GM19240 (cell line): ENCODE data around the gene SAT1.
A peak's percentile ranks its signal among the peaks of the same experiment; 100 is the strongest.
"Not testable (repeated sequence)": the region's sequence is repeated elsewhere in the genome, so short reads cannot be mapped to it uniquely, and the experiment has no call there.

Source experiments
- DNase-seq: peaks from one replicate; pipeline ENCODE4 v3.0.0; 2011; ENCODE audit warnings: low spot score; ENCODE audit not compliant: insufficient read length

The SAT1 gene

GRCh38 chrX:23782863-23783588 is at the start of gene SAT1:
Gene SAT1, plus strand, starts transcription at chrX:23783173. Its CDS starts 179 bp downstream, at chrX:23783352.
- peak; percentile 28 for DNase-seq

GRCh38 chrX:23736030-23736429 is 46.9 kb upstream of the SAT1 start:
- no peak for DNase-seq

GRCh38 chrX:23737413-23737812 is 45.6 kb upstream of the SAT1 start:
- DNase-seq: no peak

DNA sequence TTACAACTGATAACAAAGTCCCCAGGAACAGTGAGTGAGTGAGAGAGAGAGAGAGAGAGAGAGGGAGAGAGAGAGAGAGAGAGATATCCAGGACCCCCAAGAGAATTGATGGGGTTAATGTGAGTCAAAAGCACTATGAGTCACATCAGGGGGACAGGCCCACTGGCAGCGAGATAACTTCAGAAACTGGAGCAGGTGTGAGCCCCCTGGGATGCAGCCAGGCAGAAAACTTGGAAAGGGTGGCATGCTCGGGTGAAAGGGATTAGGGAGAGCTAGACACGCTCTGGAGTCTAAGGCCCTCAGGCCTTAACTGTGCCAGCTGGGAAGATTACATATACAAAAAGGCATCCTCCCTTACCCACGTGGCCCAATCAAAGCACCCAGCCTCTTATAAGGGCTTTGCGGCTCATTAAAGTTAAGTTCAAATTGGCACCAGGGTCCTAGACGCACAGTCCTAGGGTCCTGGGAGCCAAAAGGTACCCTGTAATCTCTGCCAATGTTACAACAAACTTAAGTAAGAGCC is 40.7 kb upstream of the SAT1 start:
- no peak for DNase-seq

- peak; percentile 43 for DNase-seq
Measured at GRCh38 chrX:23742697-23743622, 40.0 kb upstream of the SAT1 start, which contains the start of gene ACOT9. Gene ACOT9, minus strand, starts transcription at chrX:23743276. Its CDS starts 132 bp downstream, at chrX:23743144.

DNA sequence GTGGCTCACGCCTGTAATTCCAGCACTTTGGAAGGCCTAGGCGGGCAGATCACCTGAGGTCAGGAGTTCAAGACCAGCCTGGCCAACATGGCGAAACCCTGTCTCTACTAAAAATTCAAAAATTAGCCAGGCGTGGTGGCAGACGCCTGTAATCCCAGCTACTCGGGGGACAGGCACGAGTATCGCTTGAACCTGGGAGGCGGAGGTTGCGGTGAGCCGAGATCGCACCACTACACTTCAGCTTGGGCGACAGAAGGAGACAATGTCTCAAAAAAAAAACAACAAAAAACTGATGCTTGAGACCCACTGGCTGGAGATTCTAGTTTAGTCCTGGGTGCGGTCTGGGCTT is 39.4 kb upstream of the SAT1 start:
- DNase-seq: not testable (repeated sequence)

GRCh38 chrX:23745786-23746185 is 37.2 kb upstream of the SAT1 start:
- DNase-seq: no peak

GRCh38 chrX:23749129-23749528 is 33.8 kb upstream of the SAT1 start:
- no peak for DNase-seq

DNA sequence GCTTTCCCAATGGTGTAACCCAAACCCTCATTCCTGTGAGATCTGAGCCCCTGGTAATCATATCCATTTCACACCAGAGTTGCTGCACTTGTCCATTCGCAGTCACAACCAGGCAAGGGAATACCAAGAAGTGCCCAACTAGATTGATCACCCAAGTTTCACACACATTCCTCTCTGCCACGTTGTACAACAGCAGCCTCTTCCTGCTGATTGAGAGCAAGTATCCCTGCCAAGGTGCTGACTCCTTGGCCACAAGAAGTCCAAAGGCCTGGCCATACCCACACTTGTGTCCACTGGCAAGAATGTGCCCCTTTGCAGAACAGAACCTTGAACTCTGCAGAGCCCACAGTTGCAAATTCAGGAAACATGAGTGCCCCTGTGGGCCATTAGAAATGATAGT is 33.4 kb upstream of the SAT1 start:
- DNase-seq: no peak

DNA sequence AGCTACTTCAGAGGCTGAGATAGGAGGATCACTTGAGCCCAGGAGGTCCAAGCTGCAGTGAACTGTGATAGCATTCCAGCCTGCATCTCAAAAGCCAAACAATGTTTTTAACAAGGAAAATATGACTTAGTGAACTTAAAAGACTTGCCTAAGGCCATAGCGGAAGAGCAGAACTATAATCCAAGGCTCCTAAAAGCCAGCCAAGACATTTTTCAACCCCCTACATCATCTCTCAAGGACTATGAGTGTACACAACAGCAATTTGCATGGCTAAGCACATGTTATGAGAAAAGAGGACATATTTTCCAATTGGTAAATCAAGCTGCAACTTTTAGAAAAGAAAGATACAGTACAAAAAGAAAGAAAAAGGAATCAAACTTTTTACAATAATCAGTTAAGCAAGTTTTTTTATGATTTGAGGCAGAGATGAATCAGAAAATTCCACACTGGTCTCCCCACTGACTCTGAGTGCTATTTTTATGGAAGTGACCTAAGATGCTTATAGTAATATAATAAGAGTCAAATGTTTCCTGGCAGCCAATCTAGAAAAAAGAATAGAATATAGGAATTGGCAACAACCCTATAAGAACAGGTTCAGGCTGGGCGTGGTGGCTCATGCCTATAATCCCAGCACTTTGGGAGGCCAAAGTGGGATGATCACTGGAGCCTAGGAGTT is 30.1 kb upstream of the SAT1 start:
- DNase-seq: no peak

GRCh38 chrX:23754664-23755063 is 28.3 kb upstream of the SAT1 start:
- no peak for DNase-seq

DNA sequence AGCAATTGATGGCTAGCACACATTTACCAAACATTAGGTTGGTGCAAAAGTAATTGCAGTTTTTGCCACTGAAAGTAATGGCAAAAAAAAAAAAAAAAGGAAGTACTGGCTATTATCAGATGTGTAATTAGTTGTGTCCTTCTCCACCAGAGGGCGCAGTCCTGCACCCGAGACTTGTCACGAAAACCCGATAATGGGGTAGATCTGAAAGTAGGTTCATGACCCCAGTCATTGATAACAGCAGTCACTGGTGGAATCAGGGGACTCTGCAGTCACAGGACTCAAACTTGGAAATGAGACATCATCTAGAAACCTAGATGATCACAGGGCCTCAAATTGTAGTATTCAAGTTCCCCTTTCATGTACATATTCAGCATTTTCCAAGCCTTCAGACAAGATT is 26.8 kb upstream of the SAT1 start:
- DNase-seq: no peak

DNA sequence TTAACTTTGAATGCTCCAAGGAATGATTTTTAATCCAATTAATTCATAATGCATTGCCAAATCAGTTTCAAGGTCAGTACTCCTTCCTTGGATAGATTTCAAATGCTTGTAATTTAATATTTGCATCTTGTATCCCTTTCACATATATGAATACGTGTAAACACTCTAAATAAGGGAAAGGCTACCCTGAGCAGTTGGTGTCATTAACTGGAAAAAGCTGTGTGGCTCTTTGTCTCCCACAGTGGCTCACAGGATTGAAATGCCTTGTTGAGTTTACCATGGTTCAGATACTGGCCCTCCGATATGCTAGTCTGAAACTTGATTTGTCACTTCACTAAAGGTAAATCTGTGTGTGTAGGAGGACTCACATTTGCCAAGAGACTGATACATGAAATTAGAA is 23.2 kb upstream of the SAT1 start:
- DNase-seq: no peak

DNA sequence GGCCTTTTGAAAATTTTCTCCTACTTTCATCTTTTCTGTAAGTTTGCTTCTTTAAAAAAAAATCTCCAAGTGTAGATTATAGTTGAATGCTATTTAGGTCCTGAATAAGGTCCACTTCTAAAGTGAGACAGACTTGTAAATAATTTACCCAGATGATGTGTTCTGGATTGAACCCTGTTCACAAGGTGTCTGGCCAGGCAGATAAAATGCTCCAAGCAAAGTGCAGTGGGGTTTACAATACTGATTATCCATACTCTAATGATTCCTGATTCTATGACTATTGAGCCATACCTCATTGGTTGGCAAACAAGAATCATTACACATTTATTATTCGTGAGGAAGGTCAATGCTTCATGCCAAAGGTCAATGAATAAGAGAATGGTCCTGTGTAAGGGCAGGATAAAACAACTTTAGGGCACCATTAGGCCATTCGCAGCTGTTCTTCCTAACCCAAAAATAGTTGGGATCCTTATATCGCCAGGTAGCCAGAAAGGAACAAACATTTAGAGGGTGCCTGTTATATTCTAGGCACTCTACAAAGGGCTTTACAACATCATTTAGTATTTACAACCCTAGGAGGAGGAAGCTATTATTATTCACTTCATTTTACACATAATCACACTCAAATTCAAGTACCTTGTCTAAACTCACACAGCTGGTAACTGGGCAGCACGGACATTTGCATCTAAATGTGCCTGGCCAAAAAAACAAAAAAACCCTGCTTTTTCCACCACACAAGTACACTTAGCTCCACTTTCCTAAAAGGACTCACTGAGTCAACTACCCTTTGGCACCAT is 18.6 kb upstream of the SAT1 start:
- DNase-seq: no peak

DNA sequence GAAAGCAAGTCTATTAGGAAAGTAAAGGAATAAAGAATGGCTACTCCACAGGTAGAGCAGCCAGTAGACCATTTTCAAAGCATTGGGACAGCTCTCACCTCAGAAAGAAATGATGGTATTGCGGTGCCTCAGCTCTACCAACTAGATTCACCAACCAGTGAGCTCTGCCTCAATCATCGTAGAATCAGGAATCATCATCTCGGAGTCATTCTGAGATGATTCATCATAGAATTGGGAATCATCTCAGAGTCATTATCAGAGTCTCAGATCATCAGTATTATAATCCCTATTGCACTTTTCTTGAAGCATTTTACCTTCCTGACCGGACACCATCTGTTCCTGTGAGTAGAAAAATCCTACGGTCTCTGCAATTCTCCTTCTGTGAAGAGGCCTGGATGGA is 17.5 kb upstream of the SAT1 start:
- DNase-seq: no peak

DNA sequence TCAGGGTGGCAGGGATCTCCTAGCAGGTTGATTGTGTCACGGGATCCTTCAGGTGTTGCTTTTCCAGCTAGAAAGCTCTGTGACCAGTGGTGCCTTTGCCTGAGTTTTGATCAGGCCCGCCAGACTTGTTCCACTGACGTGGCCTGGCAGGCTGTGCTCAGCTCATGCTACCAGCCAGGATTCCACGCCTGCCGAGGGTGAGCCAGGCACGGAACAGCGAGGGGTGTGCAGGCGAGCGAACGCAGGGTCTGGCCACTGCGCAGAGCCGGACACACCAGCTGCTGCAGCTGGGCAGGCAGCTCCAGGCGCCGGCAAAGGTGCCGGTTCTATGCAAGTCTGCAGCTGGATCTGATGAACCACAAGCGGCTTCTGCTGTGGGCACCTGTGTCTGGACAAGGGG is 17.1 kb upstream of the SAT1 start:
- DNase-seq: no peak

DNA sequence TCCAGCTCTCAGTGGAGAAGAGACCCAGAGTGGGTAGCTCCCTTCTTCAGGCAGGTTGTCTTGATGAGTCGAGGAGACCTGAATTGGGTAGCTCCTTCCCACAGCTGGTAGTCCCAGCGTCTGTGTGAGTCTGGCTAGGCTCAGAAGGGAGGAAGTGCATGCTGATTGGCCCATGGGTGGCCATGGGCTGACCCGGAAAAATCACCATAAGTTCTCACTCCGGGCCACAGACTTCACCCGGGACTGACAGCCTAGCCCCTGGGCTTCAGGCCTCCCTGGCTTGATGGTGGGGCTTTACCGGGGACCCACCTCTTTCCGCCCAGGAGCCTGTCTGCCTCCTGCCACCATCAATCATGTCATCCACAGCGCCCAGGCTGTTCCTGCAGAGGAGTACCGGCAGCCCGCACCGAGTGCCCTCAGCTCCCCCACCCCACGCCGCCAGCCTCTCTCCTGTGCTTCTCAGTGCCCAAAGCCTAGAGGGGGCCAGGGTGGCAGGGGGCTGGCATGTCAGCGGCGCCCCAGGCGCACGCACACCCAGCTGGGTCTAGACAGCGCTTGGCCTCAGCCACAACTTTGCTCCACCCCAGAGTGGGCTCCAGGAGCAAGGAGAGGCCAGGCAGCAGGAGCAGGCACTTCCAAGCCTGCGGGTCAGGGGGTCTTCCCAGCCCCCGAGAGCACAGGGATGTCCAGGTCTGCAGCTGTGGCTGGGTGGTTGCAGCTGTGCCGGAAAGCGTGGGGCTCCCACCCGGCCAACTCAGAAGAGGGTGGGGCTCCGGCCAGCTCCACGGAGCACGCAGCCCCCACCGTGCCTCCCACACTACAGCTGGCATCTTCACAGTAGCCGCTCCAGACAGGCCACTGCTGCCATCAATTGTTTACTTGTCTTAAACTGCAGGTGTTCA is 16.1 kb upstream of the SAT1 start:
- DNase-seq: no peak

DNA sequence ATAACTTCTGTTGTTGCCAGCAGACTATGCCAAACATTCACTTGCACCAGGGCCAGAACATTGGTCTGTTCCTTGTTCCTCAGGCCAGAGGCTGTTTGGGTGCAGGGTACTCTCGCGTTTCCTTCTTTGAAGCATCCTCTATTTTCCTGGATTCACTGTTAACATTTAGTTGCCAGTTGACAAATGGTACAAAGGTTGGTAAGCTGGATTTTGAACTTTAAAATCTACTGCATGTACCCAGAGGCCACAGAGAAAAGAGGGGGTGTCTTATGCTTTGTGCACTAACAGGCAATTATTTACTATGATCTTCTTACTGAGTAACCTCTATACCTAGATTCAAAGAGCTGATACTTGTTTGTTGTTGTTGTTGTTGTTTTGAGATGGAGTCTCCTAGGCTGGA is 12.8 kb upstream of the SAT1 start:
- no peak for DNase-seq

DNA sequence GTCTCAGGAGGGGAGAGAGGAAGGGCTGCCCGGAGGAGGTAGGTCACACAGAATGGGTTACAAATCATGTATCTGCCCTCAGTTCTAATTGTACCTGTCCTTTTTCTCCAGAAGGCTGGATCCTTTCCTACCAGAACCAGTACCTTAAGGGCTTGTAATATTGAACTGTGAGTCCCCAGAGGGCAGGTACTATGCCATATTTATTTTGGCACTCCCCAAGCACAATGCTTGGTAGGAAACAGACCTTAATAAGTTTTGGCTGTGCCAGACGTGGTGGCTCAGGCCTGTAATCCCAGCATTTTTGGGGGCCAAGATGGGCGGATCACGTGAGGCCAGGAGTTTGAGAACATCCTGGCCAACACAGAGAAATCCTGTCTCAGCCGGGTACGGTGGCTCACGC is 11.9 kb upstream of the SAT1 start:
- not testable (repeated sequence) for DNase-seq

DNA sequence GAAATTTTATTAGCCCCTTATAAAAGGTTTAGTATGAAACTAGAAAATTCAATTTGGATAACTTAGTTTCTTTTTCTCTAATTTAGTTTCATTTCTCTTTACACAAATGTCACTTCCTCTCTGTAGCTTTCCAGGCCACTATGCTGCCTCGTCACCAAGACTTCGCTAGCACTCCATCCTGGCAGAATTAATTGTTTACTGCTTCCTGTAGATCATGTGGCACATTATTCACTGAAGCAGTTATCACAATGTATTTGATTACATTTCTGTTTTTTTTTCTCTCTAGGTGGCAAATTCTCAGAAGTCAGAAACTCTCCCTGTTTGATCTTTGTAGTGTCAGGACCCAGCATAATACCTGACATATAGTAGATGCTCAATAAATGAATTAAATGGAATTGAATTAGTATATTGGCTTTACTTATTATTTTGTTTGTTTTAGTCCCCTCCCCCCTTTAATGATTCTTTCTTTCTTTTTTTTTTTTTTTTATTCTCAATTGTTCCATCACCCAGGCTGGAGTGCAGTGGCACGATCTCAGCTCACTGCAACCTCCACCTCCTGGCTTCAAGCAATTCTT is 9.3 kb upstream of the SAT1 start:
- no peak for DNase-seq
